Naive thymus-derived CD8-positive, alpha-beta T cell (primary cell): ENCODE data around the gene MRPL54. TPM values are rescaled to one million over a fixed set of nuclear protein-coding genes. Genes with fewer than 3 reads are reported as not detected.

Experiments
- ATAC-seq, 2 donors: fragments of 150-1000 bp; cut with Tn5 transposase in 1 of 2; sonication (Bioruptor Pico), chemical (Tn5 transposase) in 1 of 2; 1 replicate in 1 of 2; 2 replicates in 1 of 2; pipeline ENCODE4 v1.10.0; 2021; ENCODE audit warnings: mild to moderate bottlenecking in 2 of 2, moderate library complexity in 2 of 2
- POLR2A ChIA-PET: fragments of 350-600 bp; sonication (Branson Sonifier 250); formaldehyde crosslinking; loops from one replicate; lab custom pipeline; 2021; ENCODE audit warnings: antibody characterized with exemption; lab: Charles Lee
- DNase-seq, 10 donors: peaks; one replicate each; pipeline versions ENCODE4 v3.0.0 to v3.0.0-alpha.2; 2020 to 2022
- H3K27ac Mint-ChIP-seq, 10 donors: one replicate each; pipeline ENCODE4 v1.8.0; 2020 to 2022; ENCODE audit warnings: mild to moderate bottlenecking in 10 of 10, mixed read lengths in 10 of 10, moderate library complexity in 4 of 10, inconsistent platforms in 1 of 10
- H3K27me3 Mint-ChIP-seq, 5 donors: one replicate each; pipeline ENCODE4 v1.8.0; 2021 to 2022; ENCODE audit warnings: mixed read lengths in 5 of 5
- H3K36me3 Mint-ChIP-seq, 3 donors: one replicate each; pipeline ENCODE4 v1.8.0; 2020 to 2022; ENCODE audit warnings: mixed read lengths in 3 of 3, mild to moderate bottlenecking in 2 of 3, inconsistent platforms in 1 of 3
- H3K4me1 Mint-ChIP-seq, 4 donors: one replicate each; pipeline ENCODE4 v1.8.0; 2021 to 2022; ENCODE audit warnings: mixed read lengths in 4 of 4
- H3K4me3 Mint-ChIP-seq, 10 donors: one replicate each; pipeline ENCODE4 v1.8.0; 2020 to 2022; ENCODE audit warnings: mild to moderate bottlenecking in 10 of 10, mixed read lengths in 10 of 10, moderate library complexity in 6 of 10, inconsistent platforms in 1 of 10
- H3K9me3 Mint-ChIP-seq, 9 donors: one replicate each; pipeline ENCODE4 v1.8.0; 2020 to 2022; ENCODE audit warnings: mixed read lengths in 9 of 9, mild to moderate bottlenecking in 3 of 9, inconsistent platforms in 1 of 9, moderate library complexity in 1 of 9
- polyA plus RNA-seq, 3 donors: library from polyadenylated mRNA; unstranded; fragments of 300-500 nt; fragmentation: Illumina TruSeq; gene quantifications; one replicate each; pipeline ENCODE4 v1.2.3, GENCODE V29; 2021
- total RNA-seq, 8 experiments: library from RNA in 2 of 8; stranded (reverse) in 2 of 8; gene quantifications; one replicate each; pipeline ENCODE4 v1.2.3 and lab custom pipeline; 2021 to 2026

The MRPL54 gene
- 10 to 100 TPM; 51.6 to 51.9 TPM for total RNA-seq
- 100 to 1,000 TPM in 2 of 3 donors, 10 to 100 TPM in 1; 92.5 to 168 (median 120) TPM for polyA plus RNA-seq
- 22.7 to 58.5 (median 33.8) reads per million in 6 experiments for total RNA-seq (lab: John Stamatoyannopoulos, UW)

GRCh38 chr19:3762501-3763459 lies at the start of gene MRPL54:
Gene MRPL54, plus strand, starts transcription at chr19:3762682. Its CDS starts 19 bp downstream, at chr19:3762701.
- peaks cover 0 to 4% (median 0%) of the 10 kb centered on the region in 5 donors for H3K27me3 Mint-ChIP-seq
- no peaks in the 10 kb centered on the region for H3K9me3 Mint-ChIP-seq
- POLR2A ChIA-PET: interaction anchor here (0.5 to 4.4 kb wide), 38 partner anchors 10 to 1917 kb away, joined by 3 to 57 read pairs (median 4); partner anchors contain the start of genes DAPK3, EEF2, FZR1 and KDM4B
- peak; percentile 97 to 100 (median 100) for DNase-seq
- peak within 1 kb of the TSS; percentile 100 for H3K27ac Mint-ChIP-seq
- H3K4me3 Mint-ChIP-seq: peak within 1 kb of the TSS; percentile 97 to 100 (median 98)
- H3K4me1 Mint-ChIP-seq: peaks cover 19 to 58% (median 48%) of the 10 kb centered on the region in 4 donors
- ATAC-seq: peak; percentile 84 to 86
- H3K36me3 Mint-ChIP-seq: peaks cover 0 to 32% (median 9%) of the 10 kb centered on the region in 3 donors

- H3K36me3 Mint-ChIP-seq: no peaks in the 10 kb centered on the region
- no peak overlapping the region for H3K4me3 Mint-ChIP-seq
- no peak overlapping the region for H3K27ac Mint-ChIP-seq
- ATAC-seq (no peak), DNase-seq (no peak)
- peaks cover 0 to 7% (median 2%) of the 10 kb centered on the region in 5 donors for H3K27me3 Mint-ChIP-seq
- H3K4me1 Mint-ChIP-seq: peaks cover 0 to 15% (median 10%) of the 10 kb centered on the region in 4 donors
- H3K9me3 Mint-ChIP-seq: no peaks in the 10 kb centered on the region
- POLR2A ChIA-PET: no interaction called here
Observed at GRCh38 chr19:3716147-3716668, 46.3 kb upstream of the MRPL54 start.

- peaks cover 0 to 9% (median 2%) of the 10 kb centered on the region in 5 donors for H3K27me3 Mint-ChIP-seq
- no peaks in the 10 kb centered on the region for H3K36me3 Mint-ChIP-seq
- H3K9me3 Mint-ChIP-seq: no peaks in the 10 kb centered on the region
- H3K4me1 Mint-ChIP-seq: peaks cover 1 to 29% (median 15%) of the 10 kb centered on the region in 4 donors
- no peak for DNase-seq
- POLR2A ChIA-PET: interaction anchor here (3.3 kb wide), 1 partner anchor 42 kb away, joined by 19 read pairs; the partner anchor contains the start of genes APBA3 and MRPL54
- peak overlapping the region in 1 of 10 donors; percentile 18 for H3K4me3 Mint-ChIP-seq
- no peak overlapping the region for H3K27ac Mint-ChIP-seq
- ATAC-seq: no peak
Observed at GRCh38 chr19:3719868-3720267, 42.6 kb upstream of the MRPL54 start.

GRCh38 chr19:3720349-3720917 lies 42.0 kb upstream of the MRPL54 start:
- Mint-ChIP-seq H3K9me3 (no peaks in the 10 kb centered on the region), H3K36me3 (no peaks in the 10 kb centered on the region), H3K4me1 (peaks cover 5 to 31% (median 15%) of the 10 kb centered on the region in 4 donors), H3K4me3 (peak overlapping the region in 4 of 10 donors; percentile 19 to 90 (median 80)), H3K27me3 (peaks cover 0 to 9% (median 2%) of the 10 kb centered on the region in 5 donors), H3K27ac (no peak overlapping the region)
- ATAC-seq (no peak), DNase-seq (no peak)
- POLR2A ChIA-PET: interaction anchor here (0.6 to 3.3 kb wide), 4 partner anchors 41 to 356 kb away, joined by 3 to 19 read pairs (median 6); partner anchors contain the start of genes APBA3 and MRPL54

GRCh38 chr19:3721131-3721886 lies 41.2 kb upstream of the MRPL54 start:
- POLR2A ChIA-PET: interaction anchor here (0.5 to 3.3 kb wide), 6 partner anchors 10 to 357 kb away, joined by 3 to 19 read pairs (median 4); partner anchors contain the start of genes APBA3 and MRPL54
- peaks cover 0 to 9% (median 2%) of the 10 kb centered on the region in 5 donors for H3K27me3 Mint-ChIP-seq
- DNase-seq (peak; percentile 72 to 89 (median 80)), ATAC-seq (peak; percentile 85 to 93)
- H3K4me3 Mint-ChIP-seq: peak overlapping the region; percentile 75 to 90 (median 80)
- peak overlapping the region in 1 of 10 donors; percentile 9 for H3K27ac Mint-ChIP-seq
- peaks cover 5 to 31% (median 15%) of the 10 kb centered on the region in 4 donors for H3K4me1 Mint-ChIP-seq
- H3K36me3 Mint-ChIP-seq: no peaks in the 10 kb centered on the region
- no peaks in the 10 kb centered on the region for H3K9me3 Mint-ChIP-seq

GRCh38 chr19:3721887-3722442 lies 40.5 kb upstream of the MRPL54 start:
- Mint-ChIP-seq H3K36me3 (no peaks in the 10 kb centered on the region), H3K27ac (peak overlapping the region in 5 of 10 donors; percentile 9 to 47 (median 28)), H3K4me3 (peak overlapping the region; percentile 75 to 90 (median 80)), H3K9me3 (no peaks in the 10 kb centered on the region), H3K27me3 (peaks cover 0 to 9% (median 2%) of the 10 kb centered on the region in 5 donors), H3K4me1 (peaks cover 5 to 31% (median 15%) of the 10 kb centered on the region in 4 donors)
- ATAC-seq: no peak
- DNase-seq: no peak
- POLR2A ChIA-PET: interaction anchor here (0.5 to 3.3 kb wide), 5 partner anchors 9 to 45 kb away, joined by 3 to 19 read pairs (median 5); partner anchors contain the start of genes APBA3 and MRPL54

- Mint-ChIP-seq H3K9me3 (no peaks in the 10 kb centered on the region), H3K27ac (peak overlapping the region in 2 of 10 donors; percentile 28 to 47), H3K4me1 (peaks cover 5 to 31% (median 15%) of the 10 kb centered on the region in 4 donors), H3K36me3 (no peaks in the 10 kb centered on the region), H3K4me3 (peak overlapping the region; percentile 75 to 90 (median 80)), H3K27me3 (peaks cover 0 to 9% (median 2%) of the 10 kb centered on the region in 5 donors)
- ATAC-seq: no peak
- POLR2A ChIA-PET: interaction anchor here (0.5 to 3.3 kb wide), 4 partner anchors 8 to 265 kb away, joined by 3 to 19 read pairs (median 6); partner anchors contain the start of genes APBA3 and MRPL54
- no peak for DNase-seq
Observed at GRCh38 chr19:3722443-3723109, 39.9 kb upstream of the MRPL54 start.

GRCh38 chr19:3723110-3723488 lies 39.4 kb upstream of the MRPL54 start:
- H3K27ac Mint-ChIP-seq: peak overlapping the region in 2 of 10 donors; percentile 66 to 76
- no peaks in the 10 kb centered on the region for H3K36me3 Mint-ChIP-seq
- POLR2A ChIA-PET: interaction anchor here (0.5 to 0.9 kb wide), 2 partner anchors 40 to 265 kb away, joined by 3 to 4 read pairs; partner anchors contain the start of gene MRPL54
- no peak for ATAC-seq
- H3K9me3 Mint-ChIP-seq: no peaks in the 10 kb centered on the region
- no peak for DNase-seq
- H3K4me1 Mint-ChIP-seq: peaks cover 5 to 31% (median 15%) of the 10 kb centered on the region in 4 donors
- peaks cover 0 to 9% (median 2%) of the 10 kb centered on the region in 5 donors for H3K27me3 Mint-ChIP-seq
- H3K4me3 Mint-ChIP-seq: peak overlapping the region in 7 of 10 donors; percentile 8 to 49 (median 36)

GRCh38 chr19:3723883-3724282 lies 38.6 kb upstream of the MRPL54 start:
- Mint-ChIP-seq H3K4me3 (no peak overlapping the region), H3K27me3 (peaks cover 0 to 8% (median 2%) of the 10 kb centered on the region in 5 donors), H3K36me3 (no peaks in the 10 kb centered on the region), H3K9me3 (no peaks in the 10 kb centered on the region), H3K4me1 (peaks cover 5 to 31% (median 15%) of the 10 kb centered on the region in 4 donors), H3K27ac (peak overlapping the region in 1 of 10 donors; percentile 53)
- POLR2A ChIA-PET: interaction anchor here (0.9 kb wide), 1 partner anchor 39 kb away, joined by 4 read pairs; the partner anchor contains the start of gene MRPL54
- no peak for DNase-seq
- ATAC-seq: no peak

GRCh38 chr19:3725121-3725520 lies 37.4 kb upstream of the MRPL54 start:
- Mint-ChIP-seq H3K4me1 (peaks cover 6 to 25% (median 12%) of the 10 kb centered on the region in 4 donors), H3K9me3 (no peaks in the 10 kb centered on the region), H3K36me3 (no peaks in the 10 kb centered on the region), H3K27ac (peak overlapping the region in 3 of 10 donors; percentile 3 to 33 (median 3)), H3K27me3 (peaks cover 0 to 3% (median 0%) of the 10 kb centered on the region in 5 donors), H3K4me3 (no peak overlapping the region)
- ATAC-seq: no peak
- no peak for DNase-seq
- POLR2A ChIA-PET: no interaction called here
